Caco-2 (cell line): ENCODE results near the gene CDH7. TPM values are rescaled to one million over a fixed set of nuclear protein-coding genes. Genes with fewer than 3 reads are reported as not detected.

Source experiments
- BruUV-seq: library from RNA; stranded (reverse); fragments of 400-500 nt; replicated peaks from 2 replicates; lab custom pipeline; 2021; lab: Mats Ljungman, UMichigan
- CTCF ChIA-PET: fragments of 300-600 bp; sonication (Branson Sonifier 250); formaldehyde crosslinking; loops from one replicate; lab custom pipeline; 2022; ENCODE audit warnings: antibody characterized with exemption; lab: Charles Lee
- POLR2A ChIA-PET: fragments of 300-600 bp; sonication (Branson Sonifier 250); formaldehyde crosslinking; loops from one replicate; lab custom pipeline; 2022; ENCODE audit warnings: antibody characterized with exemption; lab: Charles Lee
- DNase-seq, 2 experiments: peaks; one replicate each; pipeline versions ENCODE4 v3.0.0 to v3.0.0-alpha.2; 2020 to 2022
- H3K27me3 ChIP-seq: replicated peaks from 2 replicates; pipeline ENCODE4 v1.6.0; 2011; ENCODE audit warnings: low read length; ENCODE audit not compliant: control insufficient read depth, insufficient read depth
- H3K36me3 ChIP-seq: 2 replicates; pipeline ENCODE4 v1.5.1; 2011; ENCODE audit warnings: low read length; ENCODE audit not compliant: control insufficient read depth, insufficient read depth
- H3K4me1 ChIP-seq: fragments of 250-450 bp; sonication (Bioruptor Pico); 2 replicates; pipeline ENCODE4 v1.5.1; 2020; ENCODE audit warnings: mild to moderate bottlenecking
- H3K4me3 ChIP-seq: 2 replicates; pipeline ENCODE4 v1.5.1; 2011; ENCODE audit warnings: low read depth, mild to moderate bottlenecking, control low read depth, low read length
- H3K9me3 ChIP-seq: fragments of 250-450 bp; sonication (Bioruptor Pico); 2 replicates; pipeline ENCODE4 v1.5.1; 2020; ENCODE audit warnings: mild to moderate bottlenecking, moderate library complexity
- H3K27ac Mint-ChIP-seq: one replicate; pipeline ENCODE4 v1.8.0; 2022; ENCODE audit warnings: mixed read lengths; ENCODE audit not compliant: unreplicated experiment
- H3K27me3 Mint-ChIP-seq: one replicate; pipeline ENCODE4 v1.8.0; 2022; ENCODE audit warnings: mixed read lengths; ENCODE audit not compliant: insufficient read depth, unreplicated experiment
- H3K36me3 Mint-ChIP-seq: one replicate; pipeline ENCODE4 v1.8.0; 2022; ENCODE audit warnings: mild to moderate bottlenecking, mixed read lengths; ENCODE audit not compliant: insufficient read depth, unreplicated experiment
- H3K4me1 Mint-ChIP-seq: one replicate; pipeline ENCODE4 v1.8.0; 2022; ENCODE audit warnings: low read depth, mixed read lengths; ENCODE audit not compliant: unreplicated experiment
- H3K4me3 Mint-ChIP-seq: one replicate; pipeline ENCODE4 v1.8.0; 2022; ENCODE audit warnings: mild to moderate bottlenecking, moderate library complexity, mixed read lengths; ENCODE audit not compliant: unreplicated experiment
- H3K9me3 Mint-ChIP-seq: one replicate; pipeline ENCODE4 v1.8.0; 2022; ENCODE audit warnings: mixed read lengths; ENCODE audit not compliant: unreplicated experiment
- intact Hi-C: fragments of 100-400 bp; cut with micrococcal nuclease; formaldehyde crosslinking; loops from one replicate; pipeline ENCODE4 v1.10.0; 2022; ENCODE audit not compliant: unreplicated experiment
- total RNA-seq: library from RNA; stranded (reverse); gene quantifications from 2 replicates; pipeline ENCODE4 v1.2.3, GENCODE V29; 2022
- TF ChIP-seq, protein P1 (sequence below), 2 experiments: fragments of 200-600 bp in 1 of 2; IDR thresholded peaks; 1 replicate in 1 of 2; 2 replicates in 1 of 2; pipeline versions ENCODE4 v1.5.1 to v1.8.0; 2011 to 2022; ENCODE audit warnings: antibody characterized with exemption in 1 of 2, control low read depth in 1 of 2, inconsistent platforms in 1 of 2, low read depth in 1 of 2, low read length in 1 of 2, mild to moderate bottlenecking in 1 of 2, moderate library complexity in 1 of 2; ENCODE audit not compliant: insufficient read depth in 1 of 2, severe bottlenecking in 1 of 2, unreplicated experiment in 1 of 2

CDH7 gene
- total RNA-seq, 1 experiment from 2014 or later = 0.16 TPM

DNA sequence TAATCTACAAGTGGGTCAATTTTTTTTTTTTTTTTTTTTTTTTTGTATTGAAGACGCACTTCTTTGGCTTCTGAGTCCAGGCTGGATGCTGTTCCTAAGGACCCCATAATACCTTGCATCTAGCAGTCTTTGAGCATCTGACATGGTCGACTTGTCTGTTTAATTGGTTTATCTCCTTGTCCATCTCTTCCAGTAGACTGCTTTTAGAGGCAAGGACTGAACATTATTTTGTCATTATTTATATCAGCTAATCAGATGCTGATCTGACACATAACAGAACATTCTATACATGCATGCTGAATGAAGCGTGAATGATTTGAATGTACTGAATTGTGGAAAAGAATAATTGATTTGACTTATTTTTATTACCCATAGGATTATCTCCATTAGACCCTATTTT lies 118.7 kb downstream of the CDH7 start:
- no peaks in the 10 kb centered on the region for H3K36me3 ChIP-seq
- no peak for DNase-seq
- no TSS peak for BruUV-seq
- CTCF ChIA-PET = no interaction called here
- H3K4me3 Mint-ChIP-seq = no peak overlapping the region
- no peaks in the 10 kb centered on the region for H3K4me1 ChIP-seq
- TF ChIP-seq, protein P1, sequence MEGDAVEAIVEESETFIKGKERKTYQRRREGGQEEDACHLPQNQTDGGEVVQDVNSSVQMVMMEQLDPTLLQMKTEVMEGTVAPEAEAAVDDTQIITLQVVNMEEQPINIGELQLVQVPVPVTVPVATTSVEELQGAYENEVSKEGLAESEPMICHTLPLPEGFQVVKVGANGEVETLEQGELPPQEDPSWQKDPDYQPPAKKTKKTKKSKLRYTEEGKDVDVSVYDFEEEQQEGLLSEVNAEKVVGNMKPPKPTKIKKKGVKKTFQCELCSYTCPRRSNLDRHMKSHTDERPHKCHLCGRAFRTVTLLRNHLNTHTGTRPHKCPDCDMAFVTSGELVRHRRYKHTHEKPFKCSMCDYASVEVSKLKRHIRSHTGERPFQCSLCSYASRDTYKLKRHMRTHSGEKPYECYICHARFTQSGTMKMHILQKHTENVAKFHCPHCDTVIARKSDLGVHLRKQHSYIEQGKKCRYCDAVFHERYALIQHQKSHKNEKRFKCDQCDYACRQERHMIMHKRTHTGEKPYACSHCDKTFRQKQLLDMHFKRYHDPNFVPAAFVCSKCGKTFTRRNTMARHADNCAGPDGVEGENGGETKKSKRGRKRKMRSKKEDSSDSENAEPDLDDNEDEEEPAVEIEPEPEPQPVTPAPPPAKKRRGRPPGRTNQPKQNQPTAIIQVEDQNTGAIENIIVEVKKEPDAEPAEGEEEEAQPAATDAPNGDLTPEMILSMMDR (IDR thresholded peaks at IDR 0.05; ENCODE audit: insufficient read depth in 1 of 2, low read depth in 1 of 2, low read length in 1 of 2, severe bottlenecking in 1 of 2, unreplicated experiment in 1 of 2) = no peak
- H3K4me3 ChIP-seq = no peak overlapping the region
- H3K27ac Mint-ChIP-seq = no peak overlapping the region
- H3K9me3 Mint-ChIP-seq = no peaks in the 10 kb centered on the region
- H3K4me1 Mint-ChIP-seq = no peaks in the 10 kb centered on the region
- no peaks in the 10 kb centered on the region for H3K9me3 ChIP-seq
- H3K27me3 Mint-ChIP-seq = no peaks in the 10 kb centered on the region
- intact Hi-C loops = no loop called here
- POLR2A ChIA-PET = no interaction called here
- H3K36me3 Mint-ChIP-seq = no peaks in the 10 kb centered on the region
- H3K27me3 ChIP-seq = no peaks in the 10 kb centered on the region

DNA sequence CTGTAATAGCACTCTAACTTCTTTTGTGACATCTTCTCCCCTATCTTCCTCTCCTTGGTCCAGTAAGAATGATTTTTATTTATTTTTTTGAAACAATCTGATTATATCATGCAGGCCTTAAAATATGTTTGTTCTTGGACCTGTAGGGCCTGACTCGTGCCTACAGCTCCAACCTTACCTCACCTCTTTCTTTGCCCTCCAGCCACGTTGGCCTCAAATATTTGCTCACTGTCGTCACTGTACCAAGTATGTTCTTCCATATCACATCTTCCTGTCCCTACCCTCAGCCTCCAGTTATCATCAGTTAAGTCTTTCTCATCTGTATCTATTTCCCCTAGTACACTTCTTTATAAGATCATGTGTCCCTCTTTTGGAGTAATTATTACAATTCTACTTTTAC lies 125.5 kb downstream of the CDH7 start:
- intact Hi-C loops = loop anchor here (2.0 kb wide), 1 partner anchor 30 kb away; no protein-coding TSS in a partner anchor

DNA sequence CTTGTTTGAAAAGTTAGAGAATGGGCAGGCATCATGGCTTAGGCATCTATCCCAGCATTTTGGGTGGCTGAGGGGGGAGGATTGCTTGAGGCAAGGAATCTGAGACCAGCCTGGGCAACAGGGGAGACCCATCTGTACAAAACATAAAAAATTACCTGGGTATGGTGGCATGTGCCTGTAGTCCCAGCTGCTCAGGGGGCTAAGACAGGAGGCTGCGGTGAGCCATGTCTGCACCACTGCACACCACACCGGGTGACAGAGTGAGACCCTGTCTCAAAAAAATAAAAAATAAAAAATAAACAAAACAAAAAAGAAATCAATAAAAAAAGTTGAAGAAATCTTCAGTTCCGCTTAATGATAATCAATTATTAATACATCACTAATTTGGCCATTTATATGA lies 146.5 kb downstream of the CDH7 start:
- no peak overlapping the region for H3K4me3 ChIP-seq
- Mint-ChIP-seq H3K27me3 (no peaks in the 10 kb centered on the region), H3K4me1 (no peaks in the 10 kb centered on the region), H3K4me3 (no peak overlapping the region), H3K9me3 (no peaks in the 10 kb centered on the region), H3K27ac (no peak overlapping the region), H3K36me3 (no peaks in the 10 kb centered on the region)
- DNase-seq = no peak
- H3K9me3 ChIP-seq = no peaks in the 10 kb centered on the region
- H3K27me3 ChIP-seq = no peaks in the 10 kb centered on the region
- H3K4me1 ChIP-seq = no peaks in the 10 kb centered on the region
- no TSS peak for BruUV-seq
- ChIA-PET POLR2A (no interaction called here), CTCF (no interaction called here)
- intact Hi-C loops = no loop called here
- H3K36me3 ChIP-seq = no peaks in the 10 kb centered on the region
- TF ChIP-seq, protein P1 (IDR thresholded peaks at IDR 0.05; ENCODE audit: insufficient read depth in 1 of 2, low read depth in 1 of 2, low read length in 1 of 2, severe bottlenecking in 1 of 2, unreplicated experiment in 1 of 2) = no peak

More for the DNA sequence above, 125.5 kb downstream of the CDH7 start:
- Mint-ChIP-seq H3K27ac (no peak overlapping the region), H3K4me1 (no peaks in the 10 kb centered on the region), H3K36me3 (no peaks in the 10 kb centered on the region), H3K9me3 (no peaks in the 10 kb centered on the region), H3K4me3 (no peak overlapping the region), H3K27me3 (no peaks in the 10 kb centered on the region)
- CTCF ChIA-PET = no interaction called here
- H3K9me3 ChIP-seq = no peaks in the 10 kb centered on the region
- no peaks in the 10 kb centered on the region for H3K36me3 ChIP-seq
- H3K27me3 ChIP-seq = no peaks in the 10 kb centered on the region
- no TSS peak for BruUV-seq
- TF ChIP-seq, protein P1 (IDR thresholded peaks at IDR 0.05; ENCODE audit: insufficient read depth in 1 of 2, low read depth in 1 of 2, low read length in 1 of 2, severe bottlenecking in 1 of 2, unreplicated experiment in 1 of 2) = no peak
- 0 out of 2 replicates have a peak, but pooled peaks cover 2% of the 10 kb centered on the region for H3K4me1 ChIP-seq
- POLR2A ChIA-PET = no interaction called here
- no peak overlapping the region for H3K4me3 ChIP-seq
- peak in 1 of 2 experiments; percentile 13 for DNase-seq
